ENCODE results near the gene DYNLT2.

Gene DYNLT2

GRCh38 chr6:169709293-169709692, 42.1 kb downstream of the DYNLT2 start:
- in situ Hi-C loops (cut with HindIII; ENCODE audit: low sequenced_read_pairs) = no loop called here
- no peak for DNase-seq (ENCODE audit: low read depth)
- TF ChIP-seq CTCF (IDR thresholded peaks at IDR 0.05; ENCODE audit: low read depth, low read length, missing control alignments) = no peak
- H3K4me3 ChIP-seq (ENCODE audit: low read depth, low read length) = no peak overlapping the region

GRCh38 chr6:169707772-169708171, 43.6 kb downstream of the DYNLT2 start:
- H3K4me3 ChIP-seq (ENCODE audit: low read depth, low read length) = no peak overlapping the region
- in situ Hi-C loops (cut with HindIII; ENCODE audit: low sequenced_read_pairs) = no loop called here
- DNase-seq (ENCODE audit: low read depth) = no peak
- TF ChIP-seq CTCF (IDR thresholded peaks at IDR 0.05; ENCODE audit: low read depth, low read length, missing control alignments) = no peak

- DNase-seq (ENCODE audit: low read depth) = no peak
- in situ Hi-C loops (cut with HindIII; ENCODE audit: low sequenced_read_pairs) = no loop called here
- TF ChIP-seq CTCF (IDR thresholded peaks at IDR 0.05; ENCODE audit: low read depth, low read length, missing control alignments) = no peak
- peak overlapping the region; percentile 92 for H3K4me3 ChIP-seq (ENCODE audit: low read depth, low read length)
These were observed 48.5 kb downstream of the DYNLT2 start for GRCh38 chr6:169702840-169703246.

- H3K4me3 ChIP-seq (ENCODE audit: low read depth, low read length) = peak within 1 kb of the TSS; percentile 92
- no peak for TF ChIP-seq CTCF (IDR thresholded peaks at IDR 0.05; ENCODE audit: low read depth, low read length, missing control alignments)
- in situ Hi-C loops (cut with HindIII; ENCODE audit: low sequenced_read_pairs) = no loop called here
- DNase-seq (ENCODE audit: low read depth) = peak; percentile 83
These were observed 49.2 kb downstream of the DYNLT2 start, which contains the start of the genes C6orf120 and WDR27 for GRCh38 chr6:169701954-169702839. Gene C6orf120 (plus strand): TSS chr6:169702126. CDS start chr6:169702460, 334 bp downstream. Gene WDR27 (minus strand): TSS chr6:169702029. CDS start chr6:169689005, 13,024 bp downstream.

GRCh38 chr6:169701311-169701953, 49.9 kb downstream of the DYNLT2 start:
- H3K4me3 ChIP-seq (ENCODE audit: low read depth, low read length) = peak overlapping the region; percentile 92
- in situ Hi-C loops (cut with HindIII; ENCODE audit: low sequenced_read_pairs) = no loop called here
- TF ChIP-seq CTCF (IDR thresholded peaks at IDR 0.05; ENCODE audit: low read depth, low read length, missing control alignments) = no peak
- DNase-seq (ENCODE audit: low read depth) = no peak

- in situ Hi-C loops (cut with HindIII; ENCODE audit: low sequenced_read_pairs) = no loop called here
- TF ChIP-seq CTCF (IDR thresholded peaks at IDR 0.05; ENCODE audit: low read depth, low read length, missing control alignments) = no peak
- no peak for DNase-seq (ENCODE audit: low read depth)
- H3K4me3 ChIP-seq (ENCODE audit: low read depth, low read length) = peak overlapping the region; percentile 92
These were observed 51.1 kb downstream of the DYNLT2 start for GRCh38 chr6:169700296-169700695.

Data from astrocyte of the cerebellum (primary cell).